HG03066 (cell line): Measurements from ENCODE around the gene RAB44.

Source experiments
- ATAC-seq: cut with Tn5 transposase; IDR thresholded peaks from one replicate; pipeline ENCODE4 v1.9.1; 2021; ENCODE audit warnings: low read depth; ENCODE audit not compliant: unreplicated experiment

Gene RAB44

DNA sequence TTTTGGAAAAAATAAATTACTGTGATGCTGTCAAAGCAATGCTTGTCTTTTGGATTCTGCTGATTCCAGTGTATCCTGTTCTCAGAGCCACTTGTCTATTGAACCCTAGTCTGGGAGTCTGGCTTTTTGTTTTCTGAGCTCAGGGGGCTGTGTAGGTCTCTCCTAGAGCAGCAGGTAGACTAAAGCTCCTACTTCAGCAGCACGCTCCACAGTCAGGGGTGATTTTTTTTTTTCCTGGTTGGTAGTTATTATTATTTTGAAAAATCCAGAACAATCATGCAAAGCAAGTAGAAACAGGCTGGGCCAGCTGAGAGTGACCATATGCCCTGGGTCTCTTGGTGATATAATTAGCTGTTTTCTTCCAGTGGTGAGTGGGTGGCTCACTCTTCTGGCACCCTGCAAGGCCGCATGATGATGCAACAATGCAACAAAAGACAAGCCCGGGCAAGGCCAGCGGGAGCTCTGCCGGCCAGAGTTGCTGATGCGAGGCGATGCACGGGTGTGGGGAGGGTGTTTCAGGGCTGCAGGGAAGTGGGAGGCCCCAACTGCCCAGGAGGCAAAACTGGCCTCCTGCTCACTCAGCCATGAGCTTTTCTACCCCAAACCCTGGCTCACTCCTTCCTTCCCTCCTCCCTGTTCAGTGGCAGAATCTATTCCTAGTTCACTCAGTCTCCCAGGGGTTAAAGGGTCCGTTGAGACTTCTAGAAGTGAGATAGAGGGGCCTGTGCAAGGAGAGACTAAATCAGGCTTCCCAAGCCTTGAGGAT, 30.6 kb upstream of the RAB44 start:
- ATAC-seq = peak; percentile 73

- ATAC-seq = no peak
These were observed 29.0 kb upstream of the RAB44 start for GRCh38 chr6:36668591-36668990.

DNA sequence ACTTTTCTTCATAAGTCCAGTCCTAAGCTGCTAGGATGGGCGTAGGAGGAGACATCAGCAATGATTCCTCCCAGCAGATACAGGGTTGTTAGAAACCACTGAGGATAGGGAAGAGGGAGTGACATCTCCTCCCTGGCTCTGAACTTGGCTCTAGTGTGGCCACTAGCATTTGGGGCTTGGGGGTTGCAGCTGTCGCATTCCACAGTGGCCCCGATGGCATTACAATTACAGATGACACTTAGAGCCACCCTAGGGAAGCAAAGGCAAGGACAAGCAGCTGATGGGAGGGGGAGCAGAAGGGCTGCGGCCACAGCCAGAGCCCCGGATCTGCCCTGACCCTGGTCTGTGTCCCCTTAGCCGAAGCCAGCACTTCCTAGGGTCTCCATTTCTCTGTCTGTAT, 28.6 kb upstream of the RAB44 start:
- ATAC-seq = no peak

GRCh38 chr6:36670271-36670670, 27.4 kb upstream of the RAB44 start:
- ATAC-seq = no peak

GRCh38 chr6:36671687-36672375, 25.8 kb upstream of the RAB44 start:
- ATAC-seq = no peak

GRCh38 chr6:36673882-36674281, 23.7 kb upstream of the RAB44 start:
- ATAC-seq = no peak

- ATAC-seq = no peak
These were observed 22.7 kb upstream of the RAB44 start for GRCh38 chr6:36674942-36675341.

GRCh38 chr6:36676141-36677058, 21.2 kb upstream of the RAB44 start:
- no peak for ATAC-seq

GRCh38 chr6:36677059-36677749, 20.4 kb upstream of the RAB44 start:
- no peak for ATAC-seq

GRCh38 chr6:36677753-36678487, 19.7 kb upstream of the RAB44 start:
- no peak for ATAC-seq

- ATAC-seq = peak; percentile 46
These were observed 19.1 kb upstream of the RAB44 start, which contains the start of gene CDKN1A for GRCh38 chr6:36678488-36679042. Gene CDKN1A, plus strand, starts transcription at chr6:36678714. Its CDS starts 5,388 bp downstream, at chr6:36684102.

- no peak for ATAC-seq
These were observed 18.4 kb upstream of the RAB44 start for GRCh38 chr6:36679043-36679833.

DNA sequence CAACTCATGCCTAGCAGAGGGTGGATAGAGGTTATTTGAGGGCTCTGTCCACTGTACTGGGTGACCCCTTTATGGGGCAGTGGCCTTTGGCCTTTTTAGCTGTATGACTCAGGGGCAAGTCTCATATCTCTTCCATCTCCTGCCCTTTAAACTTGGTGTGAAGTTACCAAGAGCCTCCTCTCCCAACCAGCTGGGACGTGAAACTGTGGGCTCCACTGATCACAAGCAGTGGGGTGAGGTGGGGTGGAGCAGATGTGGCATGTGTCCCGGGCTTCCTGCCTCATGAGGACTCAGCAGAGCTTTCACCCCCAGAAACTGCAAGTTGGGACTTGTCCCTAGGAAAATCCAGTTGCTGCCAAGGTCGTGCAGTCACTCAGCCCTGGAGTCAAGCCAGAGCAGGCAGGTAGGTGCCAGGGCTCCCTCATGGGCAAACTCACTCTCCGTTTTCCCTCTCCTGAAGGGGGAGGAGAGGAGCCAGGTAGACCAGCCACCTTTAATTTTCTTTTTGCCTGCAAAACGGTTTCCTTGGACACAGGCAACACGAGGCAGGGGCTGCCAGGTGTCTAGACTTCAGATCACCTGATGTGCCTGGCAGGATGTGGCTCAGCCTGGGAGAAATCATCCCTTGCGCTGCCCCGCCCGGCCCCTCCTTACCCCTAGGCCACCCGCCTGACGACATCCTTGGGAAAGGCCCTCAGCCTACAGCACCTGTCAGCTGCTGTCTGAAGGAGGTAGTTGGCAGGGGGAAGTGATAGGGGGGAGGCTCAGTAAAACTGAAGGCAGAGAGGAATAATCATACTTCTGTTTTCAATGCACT, 15.1 kb upstream of the RAB44 start:
- ATAC-seq = no peak

GRCh38 chr6:36683145-36683655, 14.4 kb upstream of the RAB44 start:
- no peak for ATAC-seq

DNA sequence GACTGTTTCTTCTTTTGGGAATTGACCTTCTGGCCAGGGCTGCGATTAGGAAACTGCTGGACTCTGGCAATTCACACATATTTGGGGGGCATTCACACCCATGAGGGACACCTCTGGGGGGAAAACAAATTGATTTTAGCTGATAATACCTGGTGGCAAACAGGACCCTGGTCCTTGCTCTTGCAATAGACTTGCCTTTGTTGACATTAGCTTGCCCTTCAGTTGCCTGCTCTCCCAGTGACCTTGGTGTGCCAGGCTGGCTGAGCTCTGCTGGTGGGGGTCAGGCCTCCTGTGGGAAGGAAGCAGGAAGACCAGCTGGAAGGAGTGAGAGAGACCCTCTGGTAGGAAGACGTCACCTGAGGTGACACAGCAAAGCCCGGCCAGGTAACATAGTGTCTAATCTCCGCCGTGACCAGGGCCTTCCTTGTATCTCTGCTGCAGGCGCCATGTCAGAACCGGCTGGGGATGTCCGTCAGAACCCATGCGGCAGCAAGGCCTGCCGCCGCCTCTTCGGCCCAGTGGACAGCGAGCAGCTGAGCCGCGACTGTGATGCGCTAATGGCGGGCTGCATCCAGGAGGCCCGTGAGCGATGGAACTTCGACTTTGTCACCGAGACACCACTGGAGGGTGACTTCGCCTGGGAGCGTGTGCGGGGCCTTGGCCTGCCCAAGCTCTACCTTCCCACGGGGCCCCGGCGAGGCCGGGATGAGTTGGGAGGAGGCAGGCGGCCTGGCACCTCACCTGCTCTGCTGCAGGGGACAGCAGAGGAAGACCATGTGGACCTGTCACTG, 13.8 kb upstream of the RAB44 start:
- no peak for ATAC-seq

- no peak for ATAC-seq
These were observed 13.2 kb upstream of the RAB44 start for GRCh38 chr6:36684447-36684812.
